GM12872 (cell line): ENCODE results near the gene PLA2G2C.

ENCODE experiments used
- TF ChIP-seq, protein P1 (sequence below): IDR thresholded peaks from 3 replicates; pipeline ENCODE4 v1.5.1; 2011; ENCODE audit warnings: low read depth, mild to moderate bottlenecking, low read length, moderate library complexity; ENCODE audit not compliant: insufficient read depth

Gene PLA2G2C

DNA sequence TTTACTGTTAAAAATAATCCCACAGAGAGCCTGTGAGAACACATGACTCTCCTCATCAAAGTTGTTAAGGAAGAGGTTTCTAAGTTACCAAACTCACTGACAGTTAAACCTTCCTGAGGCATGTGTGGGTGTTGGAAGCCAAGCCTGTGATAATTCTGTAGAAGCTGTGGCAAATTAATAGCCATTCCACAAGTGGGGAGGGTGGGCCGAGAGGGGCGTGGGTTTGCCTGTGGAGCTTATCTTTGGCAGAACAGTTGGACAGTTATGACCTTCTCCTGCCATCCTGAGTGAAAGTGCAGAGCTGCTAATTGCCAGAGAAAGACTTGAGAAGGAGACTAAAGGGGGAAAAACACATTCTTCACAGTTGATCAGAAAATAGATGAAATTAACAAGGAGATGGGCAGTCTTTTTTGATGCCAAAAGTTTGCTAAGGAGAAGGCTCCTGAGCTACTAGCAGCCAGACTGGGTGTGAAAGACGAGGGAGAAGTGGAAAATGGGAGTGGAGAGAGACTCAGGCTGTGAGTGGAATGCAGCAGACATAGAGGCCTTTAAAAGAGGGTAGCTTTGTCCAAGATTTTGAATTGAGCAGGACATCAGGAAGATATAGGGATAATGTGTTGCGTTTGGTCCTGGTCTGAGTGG is 1.6 kb upstream of the PLA2G2C start:
- TF ChIP-seq, protein P1, sequence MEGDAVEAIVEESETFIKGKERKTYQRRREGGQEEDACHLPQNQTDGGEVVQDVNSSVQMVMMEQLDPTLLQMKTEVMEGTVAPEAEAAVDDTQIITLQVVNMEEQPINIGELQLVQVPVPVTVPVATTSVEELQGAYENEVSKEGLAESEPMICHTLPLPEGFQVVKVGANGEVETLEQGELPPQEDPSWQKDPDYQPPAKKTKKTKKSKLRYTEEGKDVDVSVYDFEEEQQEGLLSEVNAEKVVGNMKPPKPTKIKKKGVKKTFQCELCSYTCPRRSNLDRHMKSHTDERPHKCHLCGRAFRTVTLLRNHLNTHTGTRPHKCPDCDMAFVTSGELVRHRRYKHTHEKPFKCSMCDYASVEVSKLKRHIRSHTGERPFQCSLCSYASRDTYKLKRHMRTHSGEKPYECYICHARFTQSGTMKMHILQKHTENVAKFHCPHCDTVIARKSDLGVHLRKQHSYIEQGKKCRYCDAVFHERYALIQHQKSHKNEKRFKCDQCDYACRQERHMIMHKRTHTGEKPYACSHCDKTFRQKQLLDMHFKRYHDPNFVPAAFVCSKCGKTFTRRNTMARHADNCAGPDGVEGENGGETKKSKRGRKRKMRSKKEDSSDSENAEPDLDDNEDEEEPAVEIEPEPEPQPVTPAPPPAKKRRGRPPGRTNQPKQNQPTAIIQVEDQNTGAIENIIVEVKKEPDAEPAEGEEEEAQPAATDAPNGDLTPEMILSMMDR, result no peak

DNA sequence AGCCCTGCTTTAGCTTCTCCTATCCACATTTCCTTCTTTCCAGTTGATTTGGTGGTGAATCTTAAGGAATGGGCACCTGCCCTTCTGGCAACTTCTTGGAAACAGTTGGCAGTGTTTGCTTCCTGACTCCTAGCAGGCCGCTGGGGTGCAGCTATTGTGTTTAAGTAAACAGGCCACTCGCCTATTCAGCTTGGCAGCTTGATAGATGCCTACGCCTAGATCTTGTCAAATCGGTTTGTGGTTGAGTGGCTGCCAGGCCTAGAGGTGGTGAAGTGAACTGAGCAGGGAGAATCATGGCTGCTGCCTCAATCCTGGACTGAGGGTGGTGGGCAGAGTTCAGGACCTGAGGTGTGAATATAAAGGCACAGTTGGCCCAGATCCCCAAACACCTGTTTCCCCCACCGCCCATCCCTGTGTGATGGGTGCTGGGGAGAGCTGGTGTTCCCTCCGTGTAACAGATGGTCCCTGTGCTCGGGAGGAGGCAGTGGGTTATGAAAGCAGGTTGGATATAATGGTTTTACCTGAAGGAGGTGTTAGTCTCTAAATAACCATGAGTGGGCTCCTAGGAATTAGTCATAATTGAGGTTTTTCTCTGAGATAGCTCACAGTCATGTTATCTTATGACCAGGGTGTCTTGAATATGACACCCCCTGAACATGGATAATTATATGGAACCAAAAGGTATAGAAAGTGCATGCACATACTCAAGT is 940 bp upstream of the PLA2G2C start:
- TF ChIP-seq, protein P1, result no peak

DNA sequence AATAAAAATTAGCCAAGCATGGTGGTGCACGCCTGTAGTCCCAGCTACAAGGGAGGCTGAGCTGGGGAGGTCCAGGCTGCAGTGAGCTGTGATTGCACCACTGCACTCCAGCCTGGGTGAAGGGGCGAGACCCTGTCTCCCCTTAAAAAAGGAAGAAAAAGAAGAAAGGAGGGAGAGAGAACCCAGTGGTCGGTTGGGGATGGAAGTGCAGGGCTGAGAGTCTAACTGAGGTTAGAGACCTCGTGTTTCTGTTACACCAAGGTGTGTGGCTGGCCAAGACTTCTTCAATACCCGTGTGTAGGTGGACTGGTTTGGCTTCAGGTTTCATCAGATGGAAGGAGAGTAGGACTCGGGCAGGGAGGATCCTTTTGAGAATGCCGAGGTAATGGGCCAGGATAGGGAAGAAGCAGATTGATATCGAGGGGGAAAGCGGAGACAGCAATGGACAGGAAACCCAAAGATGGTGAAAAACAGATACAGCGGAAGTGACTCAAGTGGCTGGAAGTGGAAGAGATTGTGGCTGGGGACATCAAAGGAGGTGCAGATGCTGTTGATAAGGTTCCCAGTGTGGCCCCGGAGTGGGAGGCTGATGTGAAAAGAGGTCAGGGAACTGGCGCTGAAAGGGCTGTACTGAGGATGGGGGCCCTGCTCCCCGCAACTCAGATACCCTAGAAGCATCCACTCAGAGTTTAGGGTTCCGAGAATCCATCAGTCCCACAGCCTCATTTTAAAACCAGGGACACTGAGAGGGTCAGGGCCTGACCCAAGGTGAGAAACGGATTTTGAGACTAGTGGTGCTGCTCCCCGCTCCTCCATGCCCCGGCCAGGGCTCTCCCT is 1.1 kb downstream of the PLA2G2C start:
- TF ChIP-seq, protein P1, result no peak

DNA sequence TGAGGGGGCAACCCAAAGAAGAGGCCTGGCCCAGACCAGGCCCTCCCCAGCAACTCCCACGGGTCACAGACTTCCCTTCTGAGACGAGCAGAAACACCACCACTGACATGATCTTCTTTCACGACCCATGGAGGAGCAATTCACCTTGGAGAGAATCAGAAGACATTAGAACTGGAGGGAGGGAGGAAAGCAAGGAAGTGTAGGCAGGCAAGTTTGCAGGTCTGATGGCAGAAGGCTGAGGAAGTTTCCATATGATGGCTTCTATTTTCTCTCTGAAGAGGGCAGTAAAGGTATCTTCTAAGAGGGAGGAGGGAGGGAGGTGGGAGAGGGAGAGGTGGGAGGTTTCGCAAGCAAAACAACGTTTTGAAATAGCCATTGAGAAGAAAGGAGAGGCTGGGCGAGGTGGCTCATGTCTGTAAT is 1.8 kb downstream of the PLA2G2C start:
- TF ChIP-seq, protein P1, result no peak

DNA sequence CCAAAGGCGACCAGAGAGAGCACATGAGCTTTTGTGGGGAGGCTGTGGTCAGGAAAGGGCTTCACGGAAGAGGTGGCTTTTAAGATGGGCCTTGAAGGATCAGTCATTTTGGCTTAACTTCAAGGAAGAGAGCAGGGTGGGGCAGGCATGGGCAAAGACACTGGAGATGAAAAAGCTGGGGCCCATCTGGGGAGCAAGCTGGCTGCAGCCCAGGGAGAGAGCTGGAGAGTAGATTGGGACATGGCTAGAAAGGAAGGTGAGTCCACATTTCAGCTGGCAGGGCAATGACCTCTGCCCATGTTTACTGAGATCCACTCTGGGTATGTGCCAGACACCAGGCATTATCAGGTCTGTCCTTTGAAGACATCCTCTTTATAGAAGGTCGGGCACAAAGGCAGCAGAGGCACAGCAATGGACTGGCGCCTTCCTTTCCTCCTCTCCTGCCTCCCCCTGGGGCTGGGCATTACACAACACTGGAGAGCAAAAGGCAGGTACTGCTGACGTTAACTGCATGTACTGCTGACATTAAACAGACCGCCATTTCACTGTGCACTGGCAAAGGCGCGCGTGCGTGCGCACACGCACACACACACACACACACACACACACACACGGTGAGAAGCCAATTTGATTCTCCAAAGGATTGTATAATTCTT is 2.6 kb downstream of the PLA2G2C start:
- TF ChIP-seq, protein P1, result no peak

DNA sequence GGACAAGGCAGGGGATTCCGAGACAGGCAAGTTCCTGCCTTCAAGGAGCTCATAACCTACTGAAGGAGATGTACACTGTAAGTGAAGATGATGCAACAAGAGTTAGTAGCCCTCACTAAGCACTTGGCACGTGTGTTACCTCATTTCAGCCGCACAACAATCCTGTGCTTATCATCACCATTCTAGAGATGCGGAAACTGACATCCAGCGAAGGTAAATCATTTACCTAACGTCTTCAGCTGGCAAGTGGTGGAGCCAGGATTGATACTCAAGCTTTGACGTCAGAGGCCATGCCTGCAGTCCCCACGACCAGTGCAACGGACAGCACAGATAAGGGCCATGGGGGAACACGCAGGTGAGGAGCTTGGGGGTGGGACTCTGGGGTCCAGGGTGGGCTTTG is 3.3 kb downstream of the PLA2G2C start:
- TF ChIP-seq, protein P1, result no peak

DNA sequence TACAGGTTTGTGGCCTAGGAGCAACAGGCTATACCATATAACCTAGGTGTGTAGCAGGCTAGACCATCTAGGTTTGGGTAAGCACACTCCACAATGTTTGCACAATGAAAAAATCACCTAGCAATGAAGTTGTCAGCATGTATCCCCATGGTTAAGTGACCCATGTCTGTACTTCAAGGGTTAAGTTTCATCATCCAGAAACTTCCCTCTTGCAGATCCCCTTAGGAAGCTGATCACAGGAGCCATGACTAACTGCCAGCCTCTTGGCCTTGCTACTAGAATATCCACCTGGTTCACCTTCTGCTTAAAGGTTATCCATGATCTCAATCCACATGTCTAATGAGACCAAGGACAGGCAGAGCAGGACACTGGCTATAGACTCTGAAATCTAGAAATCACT is 3.9 kb downstream of the PLA2G2C start:
- TF ChIP-seq, protein P1, result no peak
